H7 (cell line): ENCODE data around the gene CACNA1S. TPM values are rescaled to one million over a fixed set of nuclear protein-coding genes. Genes with fewer than 3 reads are reported as not detected.

Experiments
- DNase-seq: peaks from one replicate; pipeline ENCODE4 v3.0.0; 2012
- H3K27me3 ChIP-seq: 2 replicates; pipeline ENCODE4 v1.6.0; 2011; ENCODE audit warnings: mild to moderate bottlenecking, low read length; ENCODE audit not compliant: control insufficient read depth, insufficient read depth
- H3K36me3 ChIP-seq: replicated peaks from 2 replicates; pipeline ENCODE4 v1.5.1; 2011; ENCODE audit warnings: low read length; ENCODE audit not compliant: control insufficient read depth, insufficient read depth
- H3K4me3 ChIP-seq: 2 replicates; pipeline ENCODE4 v1.5.1; 2011; ENCODE audit warnings: low read depth, mild to moderate bottlenecking, control low read depth, low read length, moderate library complexity; ENCODE audit not compliant: insufficient read depth
- total RNA-seq: library from RNA; depleted of rRNA; stranded (reverse); fragments of >200 nt; shearing (Covaris generic); gene quantifications from 2 replicates; pipeline ENCODE4 v1.2.3, GENCODE V29; 2014

Gene CACNA1S
- total RNA-seq, 1 experiment from 2014 or later, result not detected

GRCh38 chr1:201021630-201022492 lies 90.4 kb downstream of the CACNA1S start:
- Histone ChIP-seq H3K4me3 (no peak overlapping the region), H3K36me3 (peaks cover 3% of the 10 kb centered on the region; the same call in 1 of the 2 replicates), H3K27me3 (peaks cover 10% of the 10 kb centered on the region; the same call in 1 of the 2 replicates)
- DNase-seq, result peak; percentile 74

- H3K27me3 ChIP-seq, result peaks cover 10% of the 10 kb centered on the region; the same call in 1 of the 2 replicates
- DNase-seq, result peak; percentile 89
- no peak overlapping the region for H3K4me3 ChIP-seq
- 0 out of 2 replicates have a peak, but pooled peaks cover 2% of the 10 kb centered on the region for H3K36me3 ChIP-seq
These were observed 91.3 kb downstream of the CACNA1S start for GRCh38 chr1:201020721-201021629.

- H3K36me3 ChIP-seq, result no peaks in the 10 kb centered on the region
- peak; percentile 69 for DNase-seq
- H3K27me3 ChIP-seq, result peaks cover 10% of the 10 kb centered on the region; the same call in 1 of the 2 replicates
- no peak overlapping the region for H3K4me3 ChIP-seq
These were observed 92.1 kb downstream of the CACNA1S start for GRCh38 chr1:201020040-201020591.

- peaks cover 10% of the 10 kb centered on the region; the same call in 1 of the 2 replicates for H3K27me3 ChIP-seq
- H3K4me3 ChIP-seq, result no peak overlapping the region
- no peak for DNase-seq
- H3K36me3 ChIP-seq, result no peaks in the 10 kb centered on the region
These were observed 92.8 kb downstream of the CACNA1S start for GRCh38 chr1:201019321-201019977.

- DNase-seq, result no peak
- Histone ChIP-seq H3K4me3 (no peak overlapping the region), H3K36me3 (no peaks in the 10 kb centered on the region), H3K27me3 (peaks cover 6% of the 10 kb centered on the region; the same call in 1 of the 2 replicates)
These were observed 94.4 kb downstream of the CACNA1S start for GRCh38 chr1:201017828-201018163.

- H3K4me3 ChIP-seq, result no peak overlapping the region
- H3K36me3 ChIP-seq, result no peaks in the 10 kb centered on the region
- DNase-seq, result no peak
- H3K27me3 ChIP-seq, result no peaks in the 10 kb centered on the region
These were observed 95.0 kb downstream of the CACNA1S start for GRCh38 chr1:201016943-201017827.

GRCh38 chr1:201016211-201016651 lies 96.0 kb downstream of the CACNA1S start:
- Histone ChIP-seq H3K27me3 (no peaks in the 10 kb centered on the region), H3K36me3 (no peaks in the 10 kb centered on the region), H3K4me3 (no peak overlapping the region)
- no peak for DNase-seq

GRCh38 chr1:201015551-201016091 lies 96.6 kb downstream of the CACNA1S start:
- no peak for DNase-seq
- Histone ChIP-seq H3K27me3 (no peaks in the 10 kb centered on the region), H3K36me3 (no peaks in the 10 kb centered on the region), H3K4me3 (no peak overlapping the region)

- Histone ChIP-seq H3K27me3 (no peaks in the 10 kb centered on the region), H3K36me3 (no peaks in the 10 kb centered on the region)
- DNase-seq, result no peak
These were observed 97.4 kb downstream of the CACNA1S start for GRCh38 chr1:201014816-201015200.

GRCh38 chr1:201013991-201014815 lies 98.0 kb downstream of the CACNA1S start:
- DNase-seq, result peak; percentile 94
- no peaks in the 10 kb centered on the region for H3K27me3 ChIP-seq
- no peak overlapping the region for H3K4me3 ChIP-seq
- H3K36me3 ChIP-seq, result no peaks in the 10 kb centered on the region

More at GRCh38 chr1:201014816-201015200, 97.4 kb downstream of the CACNA1S start:
- no peak overlapping the region for H3K4me3 ChIP-seq

- Histone ChIP-seq H3K36me3 (no peaks in the 10 kb centered on the region), H3K27me3 (no peaks in the 10 kb centered on the region), H3K4me3 (no peak overlapping the region)
- DNase-seq, result no peak
These were observed 99.2 kb downstream of the CACNA1S start for GRCh38 chr1:201013031-201013485.

- Histone ChIP-seq H3K27me3 (no peaks in the 10 kb centered on the region), H3K4me3 (no peak overlapping the region), H3K36me3 (no peaks in the 10 kb centered on the region; the same call in 1 of the 2 replicates)
- DNase-seq, result no peak
These were observed 100.6 kb downstream of the CACNA1S start for GRCh38 chr1:201011616-201012015.
